ENCODE results near the gene PCSK4. TPM values are rescaled to one million over a fixed set of nuclear protein-coding genes. Genes with fewer than 3 reads are reported as not detected.
A peak's percentile ranks its signal among the peaks of the same experiment; 100 is the strongest.
"Not testable (repeated sequence)": the region's sequence is repeated elsewhere in the genome, so short reads cannot be mapped to it uniquely, and the experiment has no call there.

PCSK4 gene
- total and polyA plus RNA-seq, 2 of the 13 experiments (the other 11 are each of a cell fraction or from before 2014, with no cell fraction given), result 2.0 to 2.7 TPM

GRCh38 chr19:1539749-1540148, 49.6 kb upstream of the PCSK4 start:
- ATAC-seq; H3K9me3 ChIP-seq (ENCODE audit: low read length); H3K4me1 ChIP-seq (ENCODE audit: insufficient read depth, low read length); H3K27ac ChIP-seq (ENCODE audit: extremely low read length, insufficient read depth, low read length); H3K4me2 ChIP-seq (ENCODE audit: low read depth, low read length); FAIRE-seq; CTCF ChIA-PET (ENCODE audit: low intra/inter-chr PET ratio, low total read pairs); in situ Hi-C loops (cut with HindIII; ENCODE audit: extremely low pct_ligation_motif_present, low pct_unique_long_range_greater_than_20kb); H2AFZ ChIP-seq (ENCODE audit: low read length); H3K36me3 ChIP-seq (replicated peaks in 1 of 2; ENCODE audit: control insufficient read depth in 1 of 2, insufficient read depth in 2 of 2, low read length in 2 of 2); DNase-seq (ENCODE audit: low spot score); H3K27me3 ChIP-seq (ENCODE audit: control insufficient read depth in 1 of 2, insufficient read depth in 2 of 2, low read length in 2 of 2); H3K4me3 ChIP-seq (replicated peaks in 1 of 3; ENCODE audit: insufficient read depth in 1 of 3, low read depth in 2 of 3, low read length in 3 of 3); BruUV-seq (replicated peaks); H3K79me2 ChIP-seq (ENCODE audit: insufficient read depth, low read length); POLR2A ChIA-PET; H4K20me1 ChIP-seq (ENCODE audit: insufficient read depth, low read length); H3K9ac ChIP-seq (ENCODE audit: insufficient read depth, low read depth, low read length); TF ChIP-seq NR2F6 (CRISPR knock-in tag; IDR thresholded peaks at IDR 0.05): not testable (repeated sequence)
- intact Hi-C loops (cut with micrococcal nuclease; ENCODE audit: unreplicated experiment), result loop anchor here (10.0 kb wide), 2 partner anchors 55 to 225 kb away; partner anchors contain the start of gene MBD3
- peak; percentile 36 for TF ChIP-seq NR2F6 (IDR thresholded peaks at IDR 0.05)
- WGBS (ENCODE audit: low lambda C conversion rate), result 75% methylated on average over 11 of the region's 11 CpGs

- intact Hi-C loops (cut with micrococcal nuclease; ENCODE audit: unreplicated experiment), result no loop called here
- DNase-seq (ENCODE audit: low spot score), result no peak
- Histone ChIP-seq H4K20me1 (ENCODE audit: insufficient read depth, low read length) (no peaks in the 10 kb centered on the region), H3K4me2 (ENCODE audit: low read depth, low read length) (no peak overlapping the region; the same call in 1 of the 2 replicates), H2AFZ (ENCODE audit: low read length) (no peak overlapping the region), H3K4me3 (replicated peaks in 1 of 3; ENCODE audit: insufficient read depth in 1 of 3, low read depth in 2 of 3, low read length in 3 of 3) (no peak overlapping the region; a peak in 1 of 6 replicates), H3K79me2 (ENCODE audit: insufficient read depth, low read length) (no peaks in the 10 kb centered on the region), H3K4me1 (ENCODE audit: insufficient read depth, low read length) (peaks cover 8% of the 10 kb centered on the region), H3K9ac (ENCODE audit: insufficient read depth, low read depth, low read length) (no peak overlapping the region), H3K27ac (ENCODE audit: extremely low read length, insufficient read depth, low read length) (no peak overlapping the region), H3K27me3 (ENCODE audit: control insufficient read depth in 1 of 2, insufficient read depth in 2 of 2, low read length in 2 of 2) (no peaks in the 10 kb centered on the region; a peak in 1 of 5 replicates), H3K9me3 (ENCODE audit: low read length) (no peaks in the 10 kb centered on the region), H3K36me3 (replicated peaks in 1 of 2; ENCODE audit: control insufficient read depth in 1 of 2, insufficient read depth in 2 of 2, low read length in 2 of 2) (no peaks in the 10 kb centered on the region)
- ChIA-PET POLR2A (no interaction called here), CTCF (ENCODE audit: low intra/inter-chr PET ratio, low total read pairs) (no interaction called here)
- BruUV-seq (replicated peaks), result no TSS peak
- WGBS (ENCODE audit: low lambda C conversion rate), result 38% methylated on average over 14 of the region's 15 CpGs
- no peak for TF ChIP-seq SIN3A (IDR thresholded peaks at IDR 0.05; ENCODE audit: borderline replicate concordance, low read depth, low read length)
- TF ChIP-seq BRD4 (CRISPR knock-in tag; IDR thresholded peaks at IDR 0.05), result no peak
- TF ChIP-seq ZNF772 (CRISPR knock-in tag; IDR thresholded peaks at IDR 0.05), result no peak
- TF ChIP-seq ATM (IDR thresholded peaks at IDR 0.05; ENCODE audit: borderline replicate concordance), result no peak
- FAIRE-seq, result no peak
- in situ Hi-C loops (cut with HindIII; ENCODE audit: extremely low pct_ligation_motif_present, low pct_unique_long_range_greater_than_20kb), result no loop called here
- ATAC-seq, result no peak
Observed at GRCh38 chr19:1538978-1539377, 48.8 kb upstream of the PCSK4 start.

- H3K27ac ChIP-seq (ENCODE audit: extremely low read length, insufficient read depth, low read length); H3K9ac ChIP-seq (ENCODE audit: insufficient read depth, low read depth, low read length); H2AFZ ChIP-seq (ENCODE audit: low read length); ATAC-seq; DNase-seq (ENCODE audit: low spot score); H3K4me1 ChIP-seq (ENCODE audit: insufficient read depth, low read length); H3K4me2 ChIP-seq (ENCODE audit: low read depth, low read length); POLR2A ChIA-PET; H3K9me3 ChIP-seq (ENCODE audit: low read length); H3K79me2 ChIP-seq (ENCODE audit: insufficient read depth, low read length); intact Hi-C loops (cut with micrococcal nuclease; ENCODE audit: unreplicated experiment); H3K36me3 ChIP-seq (replicated peaks in 1 of 2; ENCODE audit: control insufficient read depth in 1 of 2, insufficient read depth in 2 of 2, low read length in 2 of 2); H3K27me3 ChIP-seq (ENCODE audit: control insufficient read depth in 1 of 2, insufficient read depth in 2 of 2, low read length in 2 of 2); in situ Hi-C loops (cut with HindIII; ENCODE audit: extremely low pct_ligation_motif_present, low pct_unique_long_range_greater_than_20kb); FAIRE-seq; H4K20me1 ChIP-seq (ENCODE audit: insufficient read depth, low read length); BruUV-seq (replicated peaks); H3K4me3 ChIP-seq (replicated peaks in 1 of 3; ENCODE audit: insufficient read depth in 1 of 3, low read depth in 2 of 3, low read length in 3 of 3): not testable (repeated sequence)
- 62% methylated on average over 4 of the region's 7 CpGs for WGBS (ENCODE audit: low lambda C conversion rate)
- CTCF ChIA-PET (ENCODE audit: low intra/inter-chr PET ratio, low total read pairs), result interaction anchor here (0.6 kb wide), 1 partner anchor 602 kb away, joined by 3 read pairs; no protein-coding TSS in a partner anchor
Observed at GRCh38 chr19:1535699-1536098, 45.5 kb upstream of the PCSK4 start.

Measured in HepG2 (cell line).